ENCODE results near the gene RPS15.

RPS15 gene
- 78.4 to 187 (median 138) reads per million in 17 experiments for total RNA-seq

- DNase-seq, result peak; percentile 97 to 99 (median 98)
Measured at GRCh38 chr19:1438035-1438932, at the start of gene RPS15. RPS15 (plus strand) TSS chr19:1438396; CDS start chr19:1438426, 30 bp downstream.

DNA sequence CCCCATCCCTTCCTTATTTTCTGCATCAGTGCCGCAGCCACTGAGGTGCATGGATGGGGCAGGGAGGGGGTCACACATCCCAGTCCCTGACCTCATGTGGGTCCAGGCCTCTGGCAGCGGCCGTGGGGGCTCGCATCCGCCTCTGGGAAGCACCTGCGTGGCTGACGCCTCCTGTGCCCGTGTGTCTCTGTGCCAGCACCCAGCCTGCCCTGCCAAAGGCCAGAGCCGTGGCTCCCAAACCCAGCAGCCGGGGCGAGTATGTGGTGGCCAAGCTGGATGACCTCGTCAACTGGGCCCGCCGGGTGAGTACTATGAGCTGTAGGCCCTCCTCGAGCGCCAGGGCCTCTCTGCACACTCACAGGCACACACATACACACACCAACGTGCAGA, 49.6 kb upstream of the RPS15 start:
- DNase-seq, result no peak

DNA sequence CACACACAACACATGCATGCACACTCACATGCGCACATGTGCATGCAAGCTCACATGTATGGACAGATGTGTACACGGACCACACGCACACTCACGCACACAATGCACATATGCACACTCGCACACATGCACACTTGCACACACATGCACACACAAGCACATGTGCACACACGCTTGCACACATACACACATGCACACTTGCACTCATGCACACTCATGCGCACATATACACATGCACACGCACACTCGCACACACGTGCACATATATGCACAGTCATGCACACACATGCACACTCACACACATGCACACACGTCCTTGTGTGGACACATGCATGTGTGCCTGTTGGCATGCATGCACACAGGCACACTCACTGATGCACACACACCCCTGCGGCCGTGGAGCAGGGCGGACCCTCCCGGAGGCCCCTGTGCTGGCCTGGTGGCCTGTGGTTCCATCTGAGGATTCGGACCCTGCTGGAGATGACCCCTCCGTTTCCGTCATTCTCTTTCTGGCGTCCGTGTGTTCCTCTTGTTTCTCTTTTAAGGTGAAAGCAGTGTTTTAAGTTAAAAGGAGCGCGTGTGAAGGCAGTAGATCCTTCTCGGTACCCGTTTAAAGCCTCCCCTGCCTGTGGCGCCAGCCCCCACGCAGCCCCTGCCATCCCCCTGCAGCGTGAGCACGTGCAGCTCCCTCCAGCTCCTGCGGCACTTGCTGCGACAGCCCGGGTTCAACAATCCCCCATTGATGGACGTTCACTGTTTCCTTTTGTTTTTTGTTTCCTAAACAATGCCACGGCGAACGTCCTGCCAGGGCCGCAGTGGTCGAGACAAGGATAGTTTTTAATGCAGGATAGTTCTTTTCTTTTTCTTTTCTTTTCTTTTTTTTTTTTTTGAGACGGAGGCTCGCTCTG, 48.9 kb upstream of the RPS15 start:
- DNase-seq, result no peak

- DNase-seq, result no peak
Measured at GRCh38 chr19:1390890-1391423, 47.2 kb upstream of the RPS15 start.

DNA sequence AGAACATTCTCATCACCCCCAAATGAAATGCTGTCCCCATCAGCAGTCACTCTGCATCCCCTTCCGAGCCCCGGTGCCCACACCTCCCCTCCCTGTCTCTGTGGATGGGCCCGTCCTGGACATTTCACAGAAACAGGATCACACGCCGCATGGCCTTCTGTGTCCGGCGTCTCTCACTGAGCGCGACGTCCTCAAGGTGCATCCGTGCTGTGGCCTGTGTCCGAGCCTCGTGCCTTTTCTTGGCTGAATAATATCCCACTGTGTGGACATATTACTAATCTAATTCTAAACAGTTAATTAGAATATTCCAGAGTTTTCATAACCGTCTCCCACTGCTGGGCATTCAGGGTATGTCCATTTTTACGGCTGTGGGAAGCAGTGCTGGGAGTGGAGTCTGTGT, 45.8 kb upstream of the RPS15 start:
- no peak for DNase-seq

DNA sequence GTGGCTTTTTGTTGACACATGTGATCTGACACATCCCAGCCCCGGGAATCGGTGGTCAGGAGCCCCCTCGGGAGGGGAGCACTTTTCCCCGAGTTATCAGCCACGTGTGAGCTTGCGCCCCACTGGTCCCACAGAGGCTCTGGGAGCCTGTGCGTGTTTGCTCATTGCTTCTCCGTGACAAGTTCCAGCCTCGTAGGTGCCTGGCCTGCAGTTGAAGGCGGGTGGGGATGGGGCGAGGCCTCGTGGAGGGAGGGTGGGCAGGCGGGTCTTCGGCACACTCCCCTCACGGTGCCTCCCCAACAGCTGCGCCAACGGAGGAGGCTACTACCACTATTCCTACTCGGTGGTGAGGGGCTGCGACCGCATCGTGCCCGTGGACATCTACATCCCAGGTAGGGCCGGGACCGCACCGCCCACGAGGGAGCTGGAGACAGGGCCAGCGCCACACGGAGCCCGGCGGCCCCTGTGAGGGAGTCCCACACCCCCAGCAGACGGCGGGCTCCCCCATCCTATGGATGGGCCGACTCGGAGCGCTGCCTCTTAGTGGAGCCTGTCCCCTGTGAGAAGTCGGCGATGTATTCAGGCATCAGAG, 45.2 kb upstream of the RPS15 start:
- DNase-seq, result no peak

- no peak for DNase-seq
Measured at GRCh38 chr19:1393841-1394240, 44.4 kb upstream of the RPS15 start.

- no peak for DNase-seq
Measured at GRCh38 chr19:1394252-1395193, 43.7 kb upstream of the RPS15 start.

- DNase-seq, result no peak
Measured at GRCh38 chr19:1395194-1396018, 42.8 kb upstream of the RPS15 start.

DNA sequence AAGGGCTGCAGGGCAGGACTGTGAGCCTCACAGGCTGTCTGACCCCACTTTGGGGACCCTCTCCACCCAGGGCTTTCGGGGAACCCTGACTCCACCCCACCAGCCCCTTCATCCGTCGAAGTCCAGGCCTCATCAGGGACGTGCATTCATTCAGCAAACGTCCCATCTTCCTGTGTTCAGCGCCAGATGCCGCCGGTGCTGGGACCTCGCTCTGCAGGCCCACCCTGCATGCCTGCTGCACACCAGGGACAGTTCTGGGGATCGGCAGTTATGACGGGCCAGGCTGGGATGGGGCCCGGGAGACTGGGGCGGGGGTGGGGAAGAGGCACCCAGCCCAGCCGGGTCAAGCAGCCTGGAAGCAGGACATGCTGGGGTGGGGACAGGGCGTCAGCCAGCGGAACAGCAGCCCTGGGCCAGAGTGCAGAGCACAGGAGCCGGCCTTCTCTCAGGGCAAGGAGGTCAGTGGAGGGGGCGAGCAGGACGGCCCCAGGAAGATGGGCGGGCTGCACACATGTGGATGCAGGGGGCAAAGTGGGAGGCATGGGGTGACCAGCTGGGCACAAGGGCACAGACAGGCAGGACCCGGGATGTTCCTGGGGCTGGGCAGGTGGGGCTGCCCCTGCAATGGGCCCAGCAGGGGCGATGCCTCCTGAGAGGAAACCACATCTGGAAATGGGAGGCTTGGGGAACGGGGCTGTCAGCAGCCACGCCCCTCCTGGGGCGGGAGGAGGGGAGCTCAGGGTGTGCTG, 42.0 kb upstream of the RPS15 start:
- DNase-seq, result no peak

GRCh38 chr19:1396768-1397679, 41.2 kb upstream of the RPS15 start:
- DNase-seq, result no peak

- DNase-seq, result no peak
Measured at GRCh38 chr19:1397838-1398237, 40.4 kb upstream of the RPS15 start.

DNA sequence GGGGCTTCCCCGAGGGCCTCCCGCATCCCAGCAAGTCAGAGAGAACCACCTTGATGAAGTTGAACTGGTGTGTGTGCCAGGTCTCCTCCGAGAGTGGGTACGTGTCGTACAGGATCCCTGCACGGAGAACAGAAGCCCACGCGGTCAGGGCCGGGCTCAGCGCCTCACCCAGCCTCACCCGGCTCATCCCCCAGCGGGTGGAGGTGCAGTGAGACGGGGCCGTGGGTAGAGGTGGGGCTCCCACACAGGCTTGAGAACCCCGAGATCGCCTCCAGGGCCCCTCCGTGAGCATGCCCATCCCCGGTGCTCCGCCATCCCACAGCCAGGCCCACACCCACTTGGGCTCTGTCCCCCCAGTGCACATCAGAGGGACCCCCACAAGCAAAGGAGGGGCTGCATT, 39.1 kb upstream of the RPS15 start:
- no peak for DNase-seq

DNA sequence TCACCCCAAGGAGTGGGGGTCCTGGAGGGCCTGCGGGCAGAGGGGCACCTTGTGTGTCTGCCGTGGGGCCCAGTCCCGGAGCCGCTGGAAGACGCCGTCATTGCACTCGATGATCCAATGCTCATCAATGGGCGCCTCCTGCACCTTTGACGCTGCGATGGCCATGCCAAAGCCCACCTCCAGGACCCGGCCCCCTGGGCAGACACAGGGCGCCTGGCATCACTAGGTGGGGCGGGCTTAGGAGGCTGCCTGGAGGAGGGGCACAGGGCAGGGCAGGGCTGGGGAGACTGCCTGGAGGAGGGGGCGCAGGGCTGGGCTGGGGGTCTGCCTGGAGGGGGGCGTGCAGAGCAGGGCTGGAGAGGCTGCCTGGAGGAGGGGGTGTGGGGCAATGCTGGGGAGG, 38.5 kb upstream of the RPS15 start:
- DNase-seq, result no peak

GRCh38 chr19:1400281-1401137, 37.7 kb upstream of the RPS15 start:
- peak in 2 of 4 experiments; percentile 41 to 48 for DNase-seq

- DNase-seq, result peak in 2 of 4 experiments; percentile 68 to 74
Measured at GRCh38 chr19:1401138-1401888, 36.9 kb upstream of the RPS15 start, which contains the start of gene GAMT. GAMT (minus strand) TSS chr19:1401542; CDS start chr19:1401476, 66 bp downstream.

GRCh38 chr19:1401889-1402217, 36.3 kb upstream of the RPS15 start:
- DNase-seq, result no peak

Data from suppressor macrophage (primary cell).